PC-9 (cell line): ENCODE results near the gene LRMDA.

Experiments
- CTCF ChIP-seq: fragments of 200-600 bp; sonication (generic); conservative IDR thresholded peaks from 2 replicates; pipeline ENCODE4 v1.6.1; 2017; ENCODE audit warnings: mixed run types, antibody characterized with exemption, mild to moderate bottlenecking, moderate library complexity
- EZH2 ChIP-seq: fragments of 200-600 bp; sonication (generic); IDR thresholded peaks from 2 replicates; pipeline ENCODE4 v1.8.0; 2017; ENCODE audit warnings: antibody characterized with exemption, low read depth

GRCh38 chr10:75600833-75601232 lies 169.4 kb downstream of the LRMDA start:
- no peak for TF ChIP-seq CTCF
- TF ChIP-seq EZH2, result no peak
